Measurements from ENCODE around the gene ARHGDIB.

The ARHGDIB gene

GRCh38 chr12:14982562-14982961 is 21.2 kb upstream of the ARHGDIB start:
- no peak for DNase-seq

GRCh38 chr12:14981049-14981448 is 19.6 kb upstream of the ARHGDIB start:
- no peak for DNase-seq

- DNase-seq: no peak
Observed at GRCh38 chr12:14979468-14979867, 18.1 kb upstream of the ARHGDIB start.

- DNase-seq: no peak
Observed at GRCh38 chr12:14976658-14977057, 15.3 kb upstream of the ARHGDIB start.

GRCh38 chr12:14975457-14975856 is 14.1 kb upstream of the ARHGDIB start:
- no peak for DNase-seq

GRCh38 chr12:14974633-14975032 is 13.2 kb upstream of the ARHGDIB start:
- no peak for DNase-seq

- DNase-seq: no peak
Observed at GRCh38 chr12:14972816-14973215, 11.4 kb upstream of the ARHGDIB start, which contains the start of gene PDE6H. Gene PDE6H (plus strand): TSS chr12:14973042. CDS start chr12:14978013, 4,971 bp downstream.

GRCh38 chr12:14970473-14970872 is 9.1 kb upstream of the ARHGDIB start:
- DNase-seq: no peak

- DNase-seq: no peak
Observed at GRCh38 chr12:14968478-14968877, 7.1 kb upstream of the ARHGDIB start.

- DNase-seq: no peak
Observed at GRCh38 chr12:14965221-14965620, 3.8 kb upstream of the ARHGDIB start.

- no peak for DNase-seq
Observed at GRCh38 chr12:14964406-14964805, 3.0 kb upstream of the ARHGDIB start.

- no peak for DNase-seq
Observed at GRCh38 chr12:14963520-14963919, 2.1 kb upstream of the ARHGDIB start.

- no peak for DNase-seq
Observed at GRCh38 chr12:14962797-14963196, 1.4 kb upstream of the ARHGDIB start.

GRCh38 chr12:14962153-14962539 is 745 bp upstream of the ARHGDIB start:
- DNase-seq: no peak

- no peak for DNase-seq
Observed at GRCh38 chr12:14960548-14961465, 594 bp downstream of the ARHGDIB start.

- no peak for DNase-seq
Observed at GRCh38 chr12:14959916-14960496, 1.4 kb downstream of the ARHGDIB start.

GRCh38 chr12:14959463-14959862 is 1.9 kb downstream of the ARHGDIB start:
- no peak for DNase-seq

- no peak for DNase-seq
Observed at GRCh38 chr12:14959126-14959440, 2.3 kb downstream of the ARHGDIB start.

GRCh38 chr12:14958361-14959125 is 2.9 kb downstream of the ARHGDIB start:
- DNase-seq: no peak

GRCh38 chr12:14957551-14958168 is 3.7 kb downstream of the ARHGDIB start:
- no peak for DNase-seq

- no peak for DNase-seq
Observed at GRCh38 chr12:14956905-14957304, 4.5 kb downstream of the ARHGDIB start.

GRCh38 chr12:14956024-14956891 is 5.1 kb downstream of the ARHGDIB start:
- no peak for DNase-seq

Data from DMS79 (cell line).